Colonic mucosa (tissue), 4 donors: ENCODE measurements around the gene SBSN. TPM values are rescaled to one million over a fixed set of nuclear protein-coding genes. Genes with fewer than 3 reads are reported as not detected.

Source experiments
- DNase-seq: peaks from one replicate; pipeline ENCODE4 v3.0.0-alpha.2; 2020
- H3K27ac ChIP-seq: fragments of 200-600 bp; one replicate; pipeline ENCODE4 v1.8.0; 2021
- H3K27me3 ChIP-seq: fragments of 200-600 bp; one replicate; pipeline ENCODE4 v1.8.0; 2021
- H3K36me3 ChIP-seq: fragments of 200-600 bp; one replicate; pipeline ENCODE4 v1.8.0; 2021
- H3K4me1 ChIP-seq: fragments of 200-600 bp; one replicate; pipeline ENCODE4 v1.8.0; 2021; ENCODE audit warnings: mild to moderate bottlenecking
- H3K4me3 ChIP-seq: fragments of 200-600 bp; one replicate; pipeline ENCODE4 v1.8.0; 2021
- H3K9ac ChIP-seq, 2 donors: one replicate each; pipeline ENCODE4 v1.7.0; 2013; ENCODE audit warnings: control low read depth in 2 of 2, low read depth in 2 of 2, low read length in 2 of 2
- H3K9me3 ChIP-seq: fragments of 200-600 bp; one replicate; pipeline ENCODE4 v1.8.0; 2021
- intact Hi-C: fragments of 100-400 bp; cut with DNase I; formaldehyde crosslinking; loops from one replicate; pipeline ENCODE4 v1.14.1; 2022
- total RNA-seq, 2 donors: library from RNA; stranded (reverse); fragmentation: NEBNext Ultra II Directional in 1 of 2; extraction: Animal tissue kit (Norgen Biotek cat#: 25700) in 1 of 2; gene quantifications; one replicate each; pipeline ENCODE4 v1.2.1, GENCODE V29; 2021
- TF ChIP-seq, protein P1 (sequence below): fragments of 200-600 bp; IDR thresholded peaks from one replicate; pipeline ENCODE4 v1.8.0; 2022; ENCODE audit warnings: antibody characterized with exemption, mild to moderate bottlenecking
- donor health status: healthy.
- donor health status: DM: no; HTN: no; CAD: no.
- donor health status: DM: no; HTN: no; CAD: no.

Gene SBSN
- total RNA-seq, 2 donors from 2014 or later, result not detected

DNA sequence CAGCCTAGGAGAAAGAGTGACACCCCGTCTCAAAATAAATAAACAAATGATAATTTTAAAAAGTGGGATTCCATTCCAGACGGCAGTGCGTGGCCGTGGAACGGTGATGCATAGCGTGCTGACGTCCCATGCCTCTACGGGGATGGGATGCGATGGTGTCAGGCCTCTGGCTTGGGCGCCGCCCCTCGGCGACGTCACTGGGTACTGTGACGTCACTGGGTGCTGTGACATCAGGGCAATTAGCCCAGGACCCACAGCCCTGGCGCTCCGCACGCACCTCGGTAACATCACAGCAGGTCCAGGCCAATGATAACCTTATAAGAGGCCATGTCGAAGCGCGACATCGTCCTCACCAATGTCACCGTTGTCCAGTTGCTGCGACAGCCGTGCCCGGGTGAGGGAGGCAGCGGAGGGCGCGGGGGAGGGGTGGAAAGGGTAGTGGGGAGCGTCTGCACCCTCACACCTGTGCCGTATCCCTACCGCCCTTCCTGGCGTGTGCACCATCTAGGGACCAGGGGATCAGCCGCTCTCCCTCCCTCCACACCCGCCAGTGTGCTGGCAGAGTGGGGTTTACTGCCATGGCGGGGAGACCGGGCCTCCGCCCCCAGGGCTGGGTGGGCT lies 5.2 kb upstream of the SBSN start, which contains the start of gene GAPDHS:
Gene GAPDHS (plus strand): TSS at position 256 of the 621 bp plus-strand sequence. CDS start 72 bp downstream, at position 328.
- peaks cover 4% of the 10 kb centered on the region for H3K27me3 ChIP-seq
- DNase-seq, result no peak
- H3K9me3 ChIP-seq, result no peaks in the 10 kb centered on the region
- no peaks in the 10 kb centered on the region for H3K4me1 ChIP-seq
- no peak within 1 kb of the TSS for H3K27ac ChIP-seq
- H3K4me3 ChIP-seq, result no peak within 1 kb of the TSS
- no peak within 1 kb of the TSS for H3K9ac ChIP-seq
- TF ChIP-seq, protein P1, sequence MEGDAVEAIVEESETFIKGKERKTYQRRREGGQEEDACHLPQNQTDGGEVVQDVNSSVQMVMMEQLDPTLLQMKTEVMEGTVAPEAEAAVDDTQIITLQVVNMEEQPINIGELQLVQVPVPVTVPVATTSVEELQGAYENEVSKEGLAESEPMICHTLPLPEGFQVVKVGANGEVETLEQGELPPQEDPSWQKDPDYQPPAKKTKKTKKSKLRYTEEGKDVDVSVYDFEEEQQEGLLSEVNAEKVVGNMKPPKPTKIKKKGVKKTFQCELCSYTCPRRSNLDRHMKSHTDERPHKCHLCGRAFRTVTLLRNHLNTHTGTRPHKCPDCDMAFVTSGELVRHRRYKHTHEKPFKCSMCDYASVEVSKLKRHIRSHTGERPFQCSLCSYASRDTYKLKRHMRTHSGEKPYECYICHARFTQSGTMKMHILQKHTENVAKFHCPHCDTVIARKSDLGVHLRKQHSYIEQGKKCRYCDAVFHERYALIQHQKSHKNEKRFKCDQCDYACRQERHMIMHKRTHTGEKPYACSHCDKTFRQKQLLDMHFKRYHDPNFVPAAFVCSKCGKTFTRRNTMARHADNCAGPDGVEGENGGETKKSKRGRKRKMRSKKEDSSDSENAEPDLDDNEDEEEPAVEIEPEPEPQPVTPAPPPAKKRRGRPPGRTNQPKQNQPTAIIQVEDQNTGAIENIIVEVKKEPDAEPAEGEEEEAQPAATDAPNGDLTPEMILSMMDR, result no peak
- intact Hi-C loops, result no loop called here
- H3K36me3 ChIP-seq, result no peaks in the 10 kb centered on the region

DNA sequence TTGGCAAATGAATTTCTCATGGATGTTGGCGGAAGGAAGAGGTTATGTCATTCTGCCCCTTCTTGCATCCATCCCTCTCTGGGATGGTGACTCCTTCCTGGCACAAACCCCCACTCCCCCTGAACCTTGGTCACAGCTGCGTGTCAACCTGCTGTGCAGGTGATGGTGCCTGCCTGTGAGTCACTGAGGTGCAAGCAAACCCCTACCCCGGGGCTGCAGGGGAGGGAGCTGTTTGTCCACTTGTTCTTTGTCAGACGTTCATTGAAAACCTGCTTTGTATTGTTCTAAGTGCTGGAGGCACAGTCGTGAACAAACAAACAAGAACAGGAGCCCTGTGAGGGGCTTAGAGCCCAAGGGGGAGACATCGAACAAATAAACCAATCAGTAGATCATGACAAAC lies 3.2 kb upstream of the SBSN start:
- no peak overlapping the region for H3K9ac ChIP-seq
- TF ChIP-seq, protein P1, result no peak
- H3K4me1 ChIP-seq, result no peaks in the 10 kb centered on the region
- H3K27ac ChIP-seq, result no peak overlapping the region
- intact Hi-C loops, result no loop called here
- no peaks in the 10 kb centered on the region for H3K36me3 ChIP-seq
- H3K27me3 ChIP-seq, result peaks cover 4% of the 10 kb centered on the region
- H3K9me3 ChIP-seq, result no peaks in the 10 kb centered on the region
- DNase-seq, result no peak
- no peak overlapping the region for H3K4me3 ChIP-seq

DNA sequence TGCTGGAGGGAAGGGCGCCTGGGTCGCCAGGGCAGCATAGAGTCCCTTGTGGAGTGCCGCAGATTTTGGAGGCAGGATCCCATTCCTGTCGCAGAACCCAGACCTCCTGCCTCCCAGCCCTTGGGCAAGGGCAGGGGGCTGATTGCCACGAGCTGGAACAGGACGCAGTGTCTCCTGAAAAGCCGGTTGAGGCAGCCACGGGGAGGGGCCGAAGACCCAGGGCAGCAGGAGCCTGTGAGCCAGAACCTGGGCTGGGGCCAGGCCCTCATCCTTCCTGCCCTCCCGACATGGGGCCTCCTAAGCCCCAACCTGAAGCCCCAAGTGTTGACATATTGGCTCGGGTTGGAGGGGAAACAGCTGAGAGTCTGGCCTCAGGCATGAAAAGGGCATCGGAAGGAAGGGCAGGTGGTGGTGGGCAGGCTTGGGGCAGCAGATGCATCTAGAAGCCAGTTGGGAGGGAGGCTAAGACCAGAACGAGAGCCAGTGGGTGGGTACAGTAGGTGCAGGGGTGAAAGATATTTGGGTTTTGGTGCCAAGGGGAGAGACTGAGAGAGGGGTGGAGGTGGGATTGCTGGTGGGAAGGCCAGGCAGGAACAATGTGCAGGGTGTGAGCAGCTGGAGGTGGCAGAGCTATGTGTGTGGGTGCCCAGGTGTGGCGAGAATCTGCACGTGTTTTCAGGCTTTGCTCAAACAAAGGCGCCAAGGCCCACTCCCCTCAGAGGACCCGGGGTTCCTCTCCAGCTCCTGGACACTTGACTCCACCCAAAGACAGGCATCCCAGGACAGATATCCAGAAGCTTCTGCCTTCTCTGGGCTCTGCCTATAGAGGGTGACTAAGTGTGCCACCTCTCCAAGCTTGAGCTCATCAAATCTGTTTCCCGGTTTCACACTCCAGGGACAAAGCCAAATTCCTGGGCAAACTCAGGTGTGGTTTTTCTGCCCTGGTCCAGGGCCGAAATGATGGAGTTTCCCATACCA lies 1.4 kb upstream of the SBSN start:
- no peak overlapping the region for H3K4me3 ChIP-seq
- H3K27me3 ChIP-seq, result peaks cover 4% of the 10 kb centered on the region
- intact Hi-C loops, result no loop called here
- no peaks in the 10 kb centered on the region for H3K36me3 ChIP-seq
- TF ChIP-seq, protein P1, result no peak
- H3K9me3 ChIP-seq, result no peaks in the 10 kb centered on the region
- H3K27ac ChIP-seq, result no peak overlapping the region
- no peak for DNase-seq
- H3K4me1 ChIP-seq, result no peaks in the 10 kb centered on the region
- H3K9ac ChIP-seq, result no peak overlapping the region

DNA sequence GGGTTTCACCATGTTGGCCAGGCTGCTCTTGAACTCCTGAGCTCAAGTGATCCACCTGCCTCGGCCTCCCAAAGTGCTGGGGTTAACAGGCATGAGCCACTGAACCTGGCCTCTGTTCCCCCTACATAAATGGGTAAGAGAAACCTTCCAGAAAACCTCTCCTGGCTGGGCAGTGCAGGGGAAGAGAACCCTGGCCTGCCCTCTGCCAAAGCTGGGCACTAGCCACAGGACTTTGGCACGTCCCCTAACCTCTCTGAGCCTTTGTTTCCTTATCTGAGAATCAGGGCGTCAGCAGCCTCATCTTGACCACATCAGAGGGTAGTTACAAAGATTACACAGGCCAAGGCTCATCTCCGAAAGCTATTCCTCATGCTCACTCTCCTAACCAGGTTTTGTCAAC lies 2.2 kb downstream of the SBSN start:
- intact Hi-C loops, result no loop called here
- no peak overlapping the region for H3K4me3 ChIP-seq
- H3K9ac ChIP-seq, result no peak overlapping the region
- no peaks in the 10 kb centered on the region for H3K27me3 ChIP-seq
- H3K9me3 ChIP-seq, result no peaks in the 10 kb centered on the region
- TF ChIP-seq, protein P1, result no peak
- H3K4me1 ChIP-seq, result no peaks in the 10 kb centered on the region
- no peak for DNase-seq
- no peak overlapping the region for H3K27ac ChIP-seq
- no peaks in the 10 kb centered on the region for H3K36me3 ChIP-seq

DNA sequence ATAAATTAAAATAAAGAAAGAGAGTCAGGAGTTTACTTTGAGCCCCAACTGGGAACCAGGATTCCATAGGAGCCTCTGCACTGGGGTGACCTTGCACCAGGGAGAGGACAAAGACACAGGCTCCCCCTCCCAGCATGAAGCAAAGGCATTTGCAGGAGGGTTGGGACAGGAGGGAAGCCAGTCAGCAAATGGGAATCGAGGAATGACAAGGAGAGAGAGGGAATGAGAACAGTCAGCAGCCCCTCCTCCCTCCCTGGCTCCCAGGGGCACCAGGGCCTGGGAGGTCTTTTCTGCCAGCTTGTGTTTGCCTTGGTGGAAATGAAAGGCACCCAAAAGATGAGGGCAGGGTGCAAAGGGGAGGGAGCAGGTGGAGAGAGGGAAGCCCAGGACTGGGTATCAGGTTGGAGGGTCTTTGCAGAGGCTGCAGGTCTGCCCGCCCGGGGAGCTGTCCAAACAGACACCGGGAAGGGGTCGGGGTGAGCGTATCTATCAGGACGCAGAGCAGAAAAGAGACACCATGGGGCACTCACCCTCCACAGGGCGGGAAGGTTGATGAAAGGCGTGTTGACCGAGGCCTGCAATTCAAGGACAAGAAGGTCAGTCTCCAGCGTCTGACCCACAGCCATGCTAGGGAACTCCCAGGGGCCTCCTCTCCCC lies 3.8 kb downstream of the SBSN start:
- Histone ChIP-seq H3K9ac (no peak overlapping the region), H3K4me3 (no peak overlapping the region), H3K36me3 (no peaks in the 10 kb centered on the region), H3K27me3 (no peaks in the 10 kb centered on the region), H3K27ac (no peak overlapping the region), H3K9me3 (no peaks in the 10 kb centered on the region), H3K4me1 (no peaks in the 10 kb centered on the region)
- DNase-seq, result no peak
- TF ChIP-seq, protein P1, result no peak
- intact Hi-C loops, result no loop called here
